GM10248 (cell line): ENCODE measurements around the gene MMP15.
A peak's percentile ranks its signal among the peaks of the same experiment; 100 is the strongest.
"Not testable (repeated sequence)": the region's sequence is repeated elsewhere in the genome, so short reads cannot be mapped to it uniquely, and the experiment has no call there.

ENCODE experiments used
- CTCF ChIA-PET: fragments of 300-600 bp; sonication (Branson Sonifier 250); formaldehyde crosslinking; extraction: SDS; loops from one replicate; lab custom pipeline; 2021; ENCODE audit warnings: antibody characterized with exemption; lab: Yijun Ruan, JAX
- POLR2A ChIA-PET: fragments of 350-650 bp; sonication (Branson Sonifier 250); formaldehyde crosslinking; extraction: SDS; loops from one replicate; lab custom pipeline; 2020; ENCODE audit warnings: antibody characterized with exemption; lab: Yijun Ruan, JAX
- DNase-seq: peaks from one replicate; pipeline ENCODE4 v3.0.0; 2012; ENCODE audit errors: extremely low spot score
- TF ChIP-seq, protein P1 (sequence below): IDR thresholded peaks from 2 replicates; pipeline ENCODE4 v1.5.1; 2012; ENCODE audit warnings: mild to moderate bottlenecking, low read depth; ENCODE audit errors: extremely low read depth, missing control alignments, control extremely low read depth

The MMP15 gene

GRCh38 chr16:58088091-58088490 lies 62.5 kb downstream of the MMP15 start:
- TF ChIP-seq, protein P1, sequence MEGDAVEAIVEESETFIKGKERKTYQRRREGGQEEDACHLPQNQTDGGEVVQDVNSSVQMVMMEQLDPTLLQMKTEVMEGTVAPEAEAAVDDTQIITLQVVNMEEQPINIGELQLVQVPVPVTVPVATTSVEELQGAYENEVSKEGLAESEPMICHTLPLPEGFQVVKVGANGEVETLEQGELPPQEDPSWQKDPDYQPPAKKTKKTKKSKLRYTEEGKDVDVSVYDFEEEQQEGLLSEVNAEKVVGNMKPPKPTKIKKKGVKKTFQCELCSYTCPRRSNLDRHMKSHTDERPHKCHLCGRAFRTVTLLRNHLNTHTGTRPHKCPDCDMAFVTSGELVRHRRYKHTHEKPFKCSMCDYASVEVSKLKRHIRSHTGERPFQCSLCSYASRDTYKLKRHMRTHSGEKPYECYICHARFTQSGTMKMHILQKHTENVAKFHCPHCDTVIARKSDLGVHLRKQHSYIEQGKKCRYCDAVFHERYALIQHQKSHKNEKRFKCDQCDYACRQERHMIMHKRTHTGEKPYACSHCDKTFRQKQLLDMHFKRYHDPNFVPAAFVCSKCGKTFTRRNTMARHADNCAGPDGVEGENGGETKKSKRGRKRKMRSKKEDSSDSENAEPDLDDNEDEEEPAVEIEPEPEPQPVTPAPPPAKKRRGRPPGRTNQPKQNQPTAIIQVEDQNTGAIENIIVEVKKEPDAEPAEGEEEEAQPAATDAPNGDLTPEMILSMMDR: no peak
- ChIA-PET POLR2A (no interaction called here), CTCF (no interaction called here)
- DNase-seq: peak; percentile 6

- POLR2A ChIA-PET, CTCF ChIA-PET: not testable (repeated sequence)
Observed at GRCh38 chr16:58090396-58090795, 64.8 kb downstream of the MMP15 start.

DNA sequence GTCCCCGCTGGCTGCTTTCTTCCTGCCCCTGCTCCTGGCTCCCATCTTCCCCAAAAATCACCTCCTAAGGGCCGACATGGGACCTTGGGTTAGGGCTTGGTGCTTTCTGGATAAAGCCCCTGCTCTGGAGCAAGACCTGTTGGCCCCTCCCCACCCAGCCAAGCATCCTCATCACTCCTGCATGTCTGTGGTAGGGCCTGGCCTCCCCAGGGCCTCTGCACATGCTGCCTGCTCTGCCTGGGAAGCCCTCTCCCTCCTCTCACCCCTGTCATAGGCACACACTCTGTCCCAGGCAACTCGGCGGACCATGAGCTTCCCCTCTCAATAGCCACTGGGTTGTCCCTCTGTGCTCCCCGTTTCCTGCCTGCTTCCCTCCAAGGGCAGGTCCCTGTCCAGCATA lies 68.5 kb downstream of the MMP15 start:
- TF ChIP-seq, protein P1: no peak
- no peak for DNase-seq
- POLR2A ChIA-PET: no interaction called here

More at GRCh38 chr16:58090396-58090795, 64.8 kb downstream of the MMP15 start:
- not testable (repeated sequence) for DNase-seq

GRCh38 chr16:58094791-58095574 lies 69.4 kb downstream of the MMP15 start:
- ChIA-PET POLR2A (no interaction called here), CTCF (interaction anchor here (0.8 to 2.2 kb wide), 3 partner anchors 8 to 27 kb away, joined by 3 to 10 read pairs (median 4); no protein-coding TSS in a partner anchor)
- DNase-seq: no peak
- TF ChIP-seq, protein P1: no peak

More for the DNA sequence above, 68.5 kb downstream of the MMP15 start:
- CTCF ChIA-PET: no interaction called here

- CTCF ChIA-PET: interaction anchor here (0.8 to 2.2 kb wide), 4 partner anchors 9 to 149 kb away, joined by 3 to 10 read pairs (median 4); no protein-coding TSS in a partner anchor
- POLR2A ChIA-PET, DNase-seq: not testable (repeated sequence)
Observed at GRCh38 chr16:58095575-58095960, 70.0 kb downstream of the MMP15 start.

GRCh38 chr16:58096249-58096648 lies 70.7 kb downstream of the MMP15 start:
- TF ChIP-seq, protein P1: no peak
- ChIA-PET POLR2A (no interaction called here), CTCF (interaction anchor here (1.1 to 3.5 kb wide), 8 partner anchors 10 to 240 kb away, joined by 3 to 33 read pairs (median 5); no protein-coding TSS in a partner anchor)
- DNase-seq: no peak
